Hippocampal formation (tissue), 2 donors: Measurements from ENCODE around the gene WDR27.
"Not testable (repeated sequence)": the region's sequence is repeated elsewhere in the genome, so short reads cannot be mapped to it uniquely, and the experiment has no call there.

Source experiments
- DNase-seq, 2 donors: peaks; one replicate each; lab custom pipeline; 2025; lab: John Stamatoyannopoulos, UW

The WDR27 gene

GRCh38 chr6:169639653-169640278, 62.1 kb downstream of the WDR27 start:
- no peak for DNase-seq

GRCh38 chr6:169638915-169639314, 62.9 kb downstream of the WDR27 start:
- DNase-seq: no peak

GRCh38 chr6:169638388-169638787, 63.4 kb downstream of the WDR27 start:
- no peak for DNase-seq

GRCh38 chr6:169635345-169635744, 66.5 kb downstream of the WDR27 start:
- no peak for DNase-seq

GRCh38 chr6:169632841-169633240, 69.0 kb downstream of the WDR27 start:
- DNase-seq: no peak

GRCh38 chr6:169629256-169629655, 72.6 kb downstream of the WDR27 start:
- no peak for DNase-seq

GRCh38 chr6:169627736-169628607, 73.9 kb downstream of the WDR27 start:
- no peak for DNase-seq

- no peak for DNase-seq
These were observed 75.2 kb downstream of the WDR27 start for GRCh38 chr6:169626649-169627048.

- no peak for DNase-seq
These were observed 75.7 kb downstream of the WDR27 start for GRCh38 chr6:169626169-169626568.

GRCh38 chr6:169625376-169625775, 76.5 kb downstream of the WDR27 start:
- no peak for DNase-seq

- no peak for DNase-seq
These were observed 77.0 kb downstream of the WDR27 start for GRCh38 chr6:169624785-169625184.

GRCh38 chr6:169623975-169624374, 77.9 kb downstream of the WDR27 start:
- no peak for DNase-seq

- DNase-seq: no peak
These were observed 78.5 kb downstream of the WDR27 start for GRCh38 chr6:169623343-169623742.

- no peak for DNase-seq
These were observed 79.2 kb downstream of the WDR27 start for GRCh38 chr6:169622618-169623017.

- DNase-seq: no peak
These were observed 80.5 kb downstream of the WDR27 start for GRCh38 chr6:169621311-169621710.

GRCh38 chr6:169620171-169621130, 81.4 kb downstream of the WDR27 start:
- no peak for DNase-seq

GRCh38 chr6:169619650-169620049, 82.2 kb downstream of the WDR27 start:
- DNase-seq: no peak

GRCh38 chr6:169618526-169619490, 83.0 kb downstream of the WDR27 start:
- DNase-seq: no peak

- no peak for DNase-seq
These were observed 84.3 kb downstream of the WDR27 start for GRCh38 chr6:169617562-169617961.

GRCh38 chr6:169608609-169609008, 93.2 kb downstream of the WDR27 start:
- not testable (repeated sequence) for DNase-seq

GRCh38 chr6:169604076-169604475, 97.8 kb downstream of the WDR27 start:
- DNase-seq: no peak
